HCT116 (cell line): ENCODE measurements around the gene CEACAM18. TPM values are rescaled to one million over a fixed set of nuclear protein-coding genes. Genes with fewer than 3 reads are reported as not detected.
"Not testable (repeated sequence)": the region's sequence is repeated elsewhere in the genome, so short reads cannot be mapped to it uniquely, and the experiment has no call there.

Source experiments
- ATAC-seq: fragments of 200-7000 bp; cut with Tn5 transposase; 2 replicates; pipeline ENCODE4 v1.9.1; 2020; ENCODE audit warnings: mild to moderate bottlenecking, moderate library complexity
- BruUV-seq: library from RNA; stranded (reverse); fragments of 400-500 nt; replicated peaks from 2 replicates; lab custom pipeline; 2021; lab: Mats Ljungman, UMichigan
- CTCF ChIA-PET: fragments of 300-600 bp; sonication (Branson Sonifier 250); formaldehyde crosslinking; loops from one replicate; lab custom pipeline; 2021; ENCODE audit warnings: antibody characterized with exemption; lab: Charles Lee
- POLR2A ChIA-PET: fragments of 300-600, 350-600 bp; sonication (Branson Sonifier 250); formaldehyde crosslinking; loops from one replicate; lab custom pipeline; 2021; ENCODE audit warnings: antibody characterized with exemption; lab: Charles Lee
- RAD21 ChIA-PET, 2 experiments: fragments of 300-600 bp; sonication (Branson Sonifier 250); formaldehyde crosslinking; loops; one replicate each; lab custom pipeline; 2023; ENCODE audit warnings: low total read pairs in 2 of 2; ENCODE audit not compliant: uncharacterized antibody in 2 of 2, unreplicated experiment in 2 of 2, low non-redundant PET in 1 of 2; lab: Charles Lee
- DNase-seq: peaks from one replicate; pipeline ENCODE4 v3.0.0-alpha.2; 2010; ENCODE audit warnings: low read depth, low spot score
- H2AFZ ChIP-seq: fragments of 200-600 bp; shearing (Covaris generic), sonication (generic); 2 replicates; pipeline ENCODE4 v1.6.1; 2017; ENCODE audit warnings: low read depth, mixed run types, mixed read lengths, antibody characterized with exemption, low read length; ENCODE audit not compliant: poor library complexity, severe bottlenecking
- H3K27ac ChIP-seq: 2 replicates; pipeline ENCODE4 v1.5.1; 2012; ENCODE audit warnings: low read depth, low read length
- H3K27me3 ChIP-seq: fragments of 200-600 bp; sonication (generic); 2 replicates; pipeline ENCODE4 v1.6.1; 2016; ENCODE audit warnings: mixed run types, low read length, mixed read lengths; ENCODE audit not compliant: insufficient read depth
- H3K36me3 ChIP-seq, 2 experiments: fragments of 200-500 bp in 1 of 2; fragments of 200-600 bp in 1 of 2; sonication (Bioruptor generic) in 1 of 2; sonication (generic) in 1 of 2; 2 replicates each; pipeline versions ENCODE4 v1.5.1 to v1.6.1; 2014 to 2016; ENCODE audit warnings: low read length in 2 of 2, inconsistent platforms in 1 of 2, mixed read lengths in 1 of 2, mixed run types in 1 of 2; ENCODE audit not compliant: insufficient read depth in 2 of 2, control insufficient read depth in 1 of 2
- H3K4me1 ChIP-seq, 2 experiments: fragments of 200-600 bp in 1 of 2; sonication (generic) in 1 of 2; 2 replicates each; pipeline versions ENCODE4 v1.5.1 to v1.6.1; 2012 to 2017; ENCODE audit warnings: low read length in 2 of 2, inconsistent platforms in 1 of 2, mild to moderate bottlenecking in 1 of 2, mixed read lengths in 1 of 2, mixed run types in 1 of 2, moderate library complexity in 1 of 2; ENCODE audit not compliant: insufficient read depth in 2 of 2, control insufficient read depth in 1 of 2
- H3K4me2 ChIP-seq: fragments of 200-600 bp; sonication (generic); 2 replicates; pipeline ENCODE4 v1.6.1; 2017; ENCODE audit warnings: mixed run types, low read length, mixed read lengths
- H3K4me3 ChIP-seq, 2 experiments: fragments of 200-600 bp in 1 of 2; sonication (generic) in 1 of 2; replicated peaks in 1 of 2; 2 replicates each; pipeline ENCODE4 v1.5.1; 2011 to 2016; ENCODE audit warnings: low read length in 2 of 2, control low read depth in 1 of 2, low read depth in 1 of 2, mild to moderate bottlenecking in 1 of 2, mixed read lengths in 1 of 2, mixed run types in 1 of 2
- H3K79me2 ChIP-seq: fragments of 200-600 bp; sonication (generic); 2 replicates; pipeline ENCODE4 v1.6.1; 2017; ENCODE audit warnings: mild to moderate bottlenecking, mixed run types, low read length, moderate library complexity, mixed read lengths; ENCODE audit not compliant: insufficient read depth
- H3K9ac ChIP-seq: fragments of 200-600 bp; sonication (generic); 2 replicates; pipeline ENCODE4 v1.6.1; 2016; ENCODE audit warnings: low read length, mixed read lengths
- H3K9me2 ChIP-seq: fragments of 200-600 bp; sonication (generic), shearing (Covaris generic); 2 replicates; pipeline ENCODE4 v1.6.1; 2017; ENCODE audit warnings: mixed run types, mild to moderate bottlenecking, moderate library complexity; ENCODE audit not compliant: insufficient read depth
- H3K9me3 ChIP-seq, 2 experiments: fragments of 200-500 bp in 1 of 2; fragments of 200-600 bp in 1 of 2; sonication (Bioruptor generic) in 1 of 2; sonication (generic) in 1 of 2; 2 replicates each; pipeline ENCODE4 v1.6.1; 2014 to 2017; ENCODE audit warnings: low read length in 2 of 2, mixed read lengths in 2 of 2, inconsistent platforms in 1 of 2, low read depth in 1 of 2, mild to moderate bottlenecking in 1 of 2, mixed run types in 1 of 2, moderate library complexity in 1 of 2; ENCODE audit not compliant: control insufficient read depth in 1 of 2, insufficient read depth in 1 of 2
- H4K20me1 ChIP-seq: fragments of 200-600 bp; sonication (generic), shearing (Covaris generic); 2 replicates; pipeline ENCODE4 v1.6.1; 2017; ENCODE audit warnings: mixed run types, mild to moderate bottlenecking, moderate library complexity; ENCODE audit not compliant: insufficient read depth
- CEBPB ChIP-seq: IDR thresholded peaks from 2 replicates; pipeline ENCODE4 v1.6.1; 2012; ENCODE audit warnings: low read depth
- EGR1 ChIP-seq: IDR thresholded peaks from 2 replicates; pipeline ENCODE4 v1.6.1; 2012; ENCODE audit warnings: low read depth
- ELF1 ChIP-seq: IDR thresholded peaks from 2 replicates; pipeline ENCODE4 v1.6.1; 2012; ENCODE audit warnings: low read depth, borderline replicate concordance
- EZH2 ChIP-seq: fragments of 200-600 bp; sonication (generic); IDR thresholded peaks from 2 replicates; pipeline ENCODE4 v1.6.1; 2017; ENCODE audit warnings: antibody characterized with exemption, mixed run types
- EZH2phosphoT487 ChIP-seq: fragments of 200-600 bp; IDR thresholded peaks from 2 replicates; pipeline ENCODE4 v1.6.1; 2018; ENCODE audit warnings: antibody characterized with exemption, borderline replicate concordance
- FOSL1 ChIP-seq: IDR thresholded peaks from 2 replicates; pipeline ENCODE4 v1.6.1; 2012; ENCODE audit warnings: low read depth
- JUND ChIP-seq: IDR thresholded peaks from 2 replicates; pipeline ENCODE4 v1.6.1; 2012
- POLR2A ChIP-seq: IDR thresholded peaks from 2 replicates; pipeline ENCODE4 v1.7.0; 2011; ENCODE audit warnings: borderline replicate concordance; ENCODE audit not compliant: insufficient read depth, insufficient read length; ENCODE audit errors: extremely low read depth
- POLR2AphosphoS5 ChIP-seq: IDR thresholded peaks from 2 replicates; pipeline ENCODE4 v1.6.1; 2011; ENCODE audit warnings: mild to moderate bottlenecking, low read depth, low read length, moderate library complexity
- SIN3A ChIP-seq: IDR thresholded peaks from 2 replicates; pipeline ENCODE4 v1.6.1; 2012; ENCODE audit warnings: low read depth
- SP1 ChIP-seq: IDR thresholded peaks from 2 replicates; pipeline ENCODE4 v1.6.1; 2012; ENCODE audit warnings: low read depth
- TCF7L2 ChIP-seq: IDR thresholded peaks from 2 replicates; pipeline ENCODE4 v1.7.0; 2011; ENCODE audit warnings: borderline replicate concordance, inconsistent platforms; ENCODE audit not compliant: insufficient read depth, insufficient read length; ENCODE audit errors: extremely low read depth
- YY1 ChIP-seq: IDR thresholded peaks from 2 replicates; pipeline ENCODE4 v1.6.1; 2011; ENCODE audit warnings: low read length, low read depth, moderate library complexity, mild to moderate bottlenecking; ENCODE audit not compliant: insufficient replicate concordance; ENCODE audit errors: extremely low read depth
- ZFX ChIP-seq: fragments of 450-650 bp; IDR thresholded peaks from 2 replicates; pipeline ENCODE4 v1.6.1; 2017
- ZNF274 ChIP-seq: fragments of 200-500 bp; sonication (Bioruptor generic); IDR thresholded peaks from 2 replicates; pipeline ENCODE4 v1.6.1; 2014; ENCODE audit warnings: mild to moderate bottlenecking, low read depth, low read length, inconsistent platforms
- intact Hi-C: fragments of 100-400 bp; cut with micrococcal nuclease; formaldehyde crosslinking; loops from 2 replicates; pipeline ENCODE4 v1.10.0; 2022
- total RNA-seq: library from RNA; stranded (reverse); gene quantifications from one replicate; pipeline ENCODE4 v1.2.1, GENCODE V29; 2021; ENCODE audit not compliant: unreplicated experiment
- TF ChIP-seq, protein P1 (sequence below): IDR thresholded peaks from 2 replicates; pipeline ENCODE4 v1.6.1; 2012
- TF ChIP-seq, protein P2 (sequence below): IDR thresholded peaks from 2 replicates; pipeline ENCODE4 v1.6.1; 2012; ENCODE audit warnings: low read depth
- TF ChIP-seq, protein P3 (sequence below): IDR thresholded peaks from 2 replicates; pipeline ENCODE4 v1.6.1; 2012

Gene CEACAM18
- total RNA-seq, 1 experiment from 2014 or later = not detected

DNA sequence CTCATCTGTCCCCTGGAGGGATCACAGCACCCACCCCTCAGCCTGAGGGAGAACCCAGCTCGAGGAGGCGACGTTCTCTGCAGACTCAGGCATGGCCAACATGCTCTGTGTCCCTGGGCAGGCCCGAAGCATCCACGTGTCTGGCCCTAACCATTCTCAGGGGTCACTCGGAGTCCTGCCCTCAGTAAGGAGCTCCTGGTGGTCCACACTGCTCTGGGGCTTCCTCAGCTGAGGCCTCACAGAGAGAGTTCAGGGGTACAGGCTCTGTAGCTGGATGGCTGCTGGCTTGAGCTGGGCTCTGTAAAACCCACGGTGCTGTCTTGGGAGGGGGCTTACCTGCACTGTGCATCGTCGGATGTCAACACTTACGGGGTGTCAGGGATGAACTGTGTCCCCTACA lies 15.7 kb upstream of the CEACAM18 start:
- no peak overlapping the region for H3K9ac ChIP-seq
- H3K4me3 ChIP-seq = no peak overlapping the region
- no peak for DNase-seq
- H3K36me3 ChIP-seq = no peaks in the 10 kb centered on the region
- H3K27ac ChIP-seq = no peak overlapping the region
- H4K20me1 ChIP-seq = no peaks in the 10 kb centered on the region
- H3K9me3 ChIP-seq = no peaks in the 10 kb centered on the region
- BruUV-seq = no TSS peak
- no peaks in the 10 kb centered on the region for H3K79me2 ChIP-seq
- no peak overlapping the region for H2AFZ ChIP-seq
- RAD21 ChIA-PET = no interaction called here
- H3K4me1 ChIP-seq = no peaks in the 10 kb centered on the region
- POLR2A ChIA-PET = no interaction called here
- H3K9me2 ChIP-seq = no peaks in the 10 kb centered on the region
- H3K4me2 ChIP-seq = no peak overlapping the region
- ATAC-seq = no peak
- H3K27me3 ChIP-seq = peaks cover 20% of the 10 kb centered on the region; the same call in 1 of the 2 replicates
- CTCF ChIA-PET = no interaction called here
- intact Hi-C loops = no loop called here
- TF ChIP-seq EZH2phosphoT487 (no peak), EGR1 (no peak), POLR2AphosphoS5 (no peak), TCF7L2 (no peak), SIN3A (no peak), JUND (no peak), CEBPB (no peak), POLR2A (no peak), ZFX (no peak), ZNF274 (no peak), EZH2 (no peak), YY1 (no peak), ELF1 (no peak), FOSL1 (no peak), SP1 (no peak)
- TF ChIP-seq, protein P1, sequence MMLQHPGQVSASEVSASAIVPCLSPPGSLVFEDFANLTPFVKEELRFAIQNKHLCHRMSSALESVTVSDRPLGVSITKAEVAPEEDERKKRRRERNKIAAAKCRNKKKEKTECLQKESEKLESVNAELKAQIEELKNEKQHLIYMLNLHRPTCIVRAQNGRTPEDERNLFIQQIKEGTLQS = no peak
- TF ChIP-seq, protein P2, sequence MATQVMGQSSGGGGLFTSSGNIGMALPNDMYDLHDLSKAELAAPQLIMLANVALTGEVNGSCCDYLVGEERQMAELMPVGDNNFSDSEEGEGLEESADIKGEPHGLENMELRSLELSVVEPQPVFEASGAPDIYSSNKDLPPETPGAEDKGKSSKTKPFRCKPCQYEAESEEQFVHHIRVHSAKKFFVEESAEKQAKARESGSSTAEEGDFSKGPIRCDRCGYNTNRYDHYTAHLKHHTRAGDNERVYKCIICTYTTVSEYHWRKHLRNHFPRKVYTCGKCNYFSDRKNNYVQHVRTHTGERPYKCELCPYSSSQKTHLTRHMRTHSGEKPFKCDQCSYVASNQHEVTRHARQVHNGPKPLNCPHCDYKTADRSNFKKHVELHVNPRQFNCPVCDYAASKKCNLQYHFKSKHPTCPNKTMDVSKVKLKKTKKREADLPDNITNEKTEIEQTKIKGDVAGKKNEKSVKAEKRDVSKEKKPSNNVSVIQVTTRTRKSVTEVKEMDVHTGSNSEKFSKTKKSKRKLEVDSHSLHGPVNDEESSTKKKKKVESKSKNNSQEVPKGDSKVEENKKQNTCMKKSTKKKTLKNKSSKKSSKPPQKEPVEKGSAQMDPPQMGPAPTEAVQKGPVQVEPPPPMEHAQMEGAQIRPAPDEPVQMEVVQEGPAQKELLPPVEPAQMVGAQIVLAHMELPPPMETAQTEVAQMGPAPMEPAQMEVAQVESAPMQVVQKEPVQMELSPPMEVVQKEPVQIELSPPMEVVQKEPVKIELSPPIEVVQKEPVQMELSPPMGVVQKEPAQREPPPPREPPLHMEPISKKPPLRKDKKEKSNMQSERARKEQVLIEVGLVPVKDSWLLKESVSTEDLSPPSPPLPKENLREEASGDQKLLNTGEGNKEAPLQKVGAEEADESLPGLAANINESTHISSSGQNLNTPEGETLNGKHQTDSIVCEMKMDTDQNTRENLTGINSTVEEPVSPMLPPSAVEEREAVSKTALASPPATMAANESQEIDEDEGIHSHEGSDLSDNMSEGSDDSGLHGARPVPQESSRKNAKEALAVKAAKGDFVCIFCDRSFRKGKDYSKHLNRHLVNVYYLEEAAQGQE = no peak
- TF ChIP-seq, protein P3, sequence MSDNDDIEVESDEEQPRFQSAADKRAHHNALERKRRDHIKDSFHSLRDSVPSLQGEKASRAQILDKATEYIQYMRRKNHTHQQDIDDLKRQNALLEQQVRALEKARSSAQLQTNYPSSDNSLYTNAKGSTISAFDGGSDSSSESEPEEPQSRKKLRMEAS = no peak

DNA sequence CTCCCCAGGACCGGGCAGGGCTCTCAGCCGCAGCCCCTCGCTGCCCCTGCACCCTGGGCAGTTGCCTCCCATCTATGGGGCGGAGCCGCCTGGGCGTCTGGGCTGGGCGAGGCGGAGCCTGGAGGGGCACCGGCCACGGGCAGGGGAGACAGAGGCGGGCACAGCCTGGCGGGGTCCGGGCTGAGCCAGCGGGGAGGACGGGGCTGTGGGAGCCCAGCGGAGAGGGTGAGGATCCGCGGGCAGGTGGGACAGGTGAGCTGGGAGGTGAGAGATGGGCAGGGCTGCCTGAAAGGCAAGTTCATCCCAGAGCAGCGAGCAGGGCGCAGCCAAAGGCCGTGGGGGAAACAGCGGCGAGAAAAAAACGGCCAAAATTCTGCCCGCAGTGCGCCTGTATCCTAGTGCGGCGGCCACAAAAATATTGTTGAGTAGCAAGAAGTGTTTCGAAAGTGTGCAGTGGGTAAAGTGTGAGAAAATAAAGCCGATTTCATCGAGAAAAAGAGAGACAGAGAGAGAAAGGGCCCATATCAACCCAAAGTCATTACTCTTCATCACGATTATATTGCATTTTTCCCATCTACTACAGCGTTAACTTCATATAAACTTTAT lies 14.3 kb upstream of the CEACAM18 start:
- H3K36me3 ChIP-seq, H3K4me1 ChIP-seq, POLR2A ChIA-PET, ATAC-seq, H2AFZ ChIP-seq, H3K9ac ChIP-seq, H3K79me2 ChIP-seq, H3K9me2 ChIP-seq, H3K4me2 ChIP-seq, BruUV-seq, CTCF ChIA-PET, RAD21 ChIA-PET, H3K9me3 ChIP-seq, H3K27ac ChIP-seq, intact Hi-C loops, DNase-seq, H4K20me1 ChIP-seq, H3K4me3 ChIP-seq: not testable (repeated sequence)
- peaks cover 24% of the 10 kb centered on the region for H3K27me3 ChIP-seq
